Stimulated activated CD8-positive, alpha-beta memory T cell treated with anti-CD3 and anti-CD28 coated beads, Interleukin-15, amount 100 ng/mL, for 24 hours (primary cell): Measurements from ENCODE around the gene AQP1.

Experiments
- DNase-seq: peaks from one replicate; pipeline ENCODE4 v3.0.0-alpha.2; 2020; ENCODE audit warnings: low read depth

The AQP1 gene

DNA sequence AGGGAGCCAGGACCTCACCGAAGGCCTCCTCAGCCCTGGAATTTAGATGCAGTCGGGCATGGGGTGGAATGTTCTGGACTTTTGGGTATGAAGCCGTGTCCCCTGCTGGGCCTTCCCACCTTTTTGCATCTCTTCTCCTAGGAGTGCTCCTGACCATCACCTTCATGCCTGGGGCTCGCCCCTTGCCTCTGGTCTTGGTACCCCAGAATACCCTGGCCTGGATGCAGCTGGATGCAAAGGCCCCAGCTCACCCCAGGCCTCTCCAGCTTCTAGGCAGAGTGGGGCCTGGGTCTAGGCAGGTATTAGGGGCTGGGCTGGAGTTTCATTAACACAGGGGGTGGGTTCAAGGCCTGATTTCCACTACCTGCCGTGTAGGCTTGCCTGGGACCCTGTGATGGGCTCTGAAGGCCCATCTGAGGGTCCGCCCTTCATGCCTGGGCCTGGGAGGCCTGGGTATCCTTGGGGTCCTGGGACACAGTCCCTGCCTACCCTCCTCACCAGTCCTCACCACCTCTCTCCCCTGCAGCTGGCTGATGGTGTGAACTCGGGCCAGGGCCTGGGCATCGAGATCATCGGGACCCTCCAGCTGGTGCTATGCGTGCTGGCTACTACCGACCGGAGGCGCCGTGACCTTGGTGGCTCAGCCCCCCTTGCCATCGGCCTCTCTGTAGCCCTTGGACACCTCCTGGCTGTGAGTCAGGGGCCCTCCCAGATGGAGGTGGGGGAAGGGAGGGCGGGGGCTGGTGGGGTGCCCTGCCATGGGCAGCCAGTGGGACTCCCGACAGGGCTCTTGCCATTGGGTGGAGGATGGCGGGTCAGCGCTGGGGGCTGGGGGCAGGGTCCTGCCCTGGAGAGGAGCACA lies 10.1 kb downstream of the AQP1 start:
- no peak for DNase-seq

GRCh38 chr7:30922596-30922995 lies 10.9 kb downstream of the AQP1 start:
- no peak for DNase-seq

- no peak for DNase-seq
These were observed 11.5 kb downstream of the AQP1 start for GRCh38 chr7:30923009-30923773.

DNA sequence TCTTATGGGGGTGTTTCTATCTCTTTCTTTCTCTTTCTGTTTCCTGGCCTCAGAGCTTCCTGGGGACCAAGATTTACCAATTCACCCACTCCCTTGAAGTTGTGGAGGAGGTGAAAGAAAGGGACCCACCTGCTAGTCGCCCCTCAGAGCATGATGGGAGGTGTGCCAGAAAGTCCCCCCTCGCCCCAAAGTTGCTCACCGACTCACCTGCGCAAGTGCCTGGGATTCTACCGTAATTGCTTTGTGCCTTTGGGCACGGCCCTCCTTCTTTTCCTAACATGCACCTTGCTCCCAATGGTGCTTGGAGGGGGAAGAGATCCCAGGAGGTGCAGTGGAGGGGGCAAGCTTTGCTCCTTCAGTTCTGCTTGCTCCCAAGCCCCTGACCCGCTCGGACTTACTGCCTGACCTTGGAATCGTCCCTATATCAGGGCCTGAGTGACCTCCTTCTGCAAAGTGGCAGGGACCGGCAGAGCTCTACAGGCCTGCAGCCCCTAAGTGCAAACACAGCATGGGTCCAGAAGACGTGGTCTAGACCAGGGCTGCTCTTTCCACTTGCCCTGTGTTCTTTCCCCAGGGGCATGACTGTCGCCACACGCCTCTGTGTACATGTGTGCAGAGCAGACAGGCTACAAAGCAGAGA lies 12.2 kb downstream of the AQP1 start:
- no peak for DNase-seq

- no peak for DNase-seq
These were observed 13.0 kb downstream of the AQP1 start for GRCh38 chr7:30924624-30925023.

GRCh38 chr7:30925117-30925516 lies 13.5 kb downstream of the AQP1 start:
- DNase-seq: no peak

DNA sequence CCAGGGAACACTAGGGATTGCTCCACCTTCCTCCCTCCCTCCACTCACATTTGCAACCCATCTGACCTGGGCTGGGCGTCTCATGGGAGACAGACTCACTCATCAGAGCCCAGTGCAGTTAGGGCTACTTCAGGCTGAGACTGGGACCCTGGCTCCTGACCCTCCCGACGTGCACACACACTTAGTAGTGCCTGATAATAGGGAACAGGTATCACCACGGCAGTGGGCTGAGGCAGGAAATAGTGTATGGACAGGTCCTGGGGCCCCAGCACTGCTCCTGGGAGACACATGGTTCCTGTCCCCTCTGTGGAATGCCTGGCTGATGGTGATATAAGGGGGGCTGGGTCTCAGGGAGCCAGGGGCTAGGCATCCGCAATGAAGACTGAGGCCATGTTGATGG lies 14.3 kb downstream of the AQP1 start:
- DNase-seq: no peak

DNA sequence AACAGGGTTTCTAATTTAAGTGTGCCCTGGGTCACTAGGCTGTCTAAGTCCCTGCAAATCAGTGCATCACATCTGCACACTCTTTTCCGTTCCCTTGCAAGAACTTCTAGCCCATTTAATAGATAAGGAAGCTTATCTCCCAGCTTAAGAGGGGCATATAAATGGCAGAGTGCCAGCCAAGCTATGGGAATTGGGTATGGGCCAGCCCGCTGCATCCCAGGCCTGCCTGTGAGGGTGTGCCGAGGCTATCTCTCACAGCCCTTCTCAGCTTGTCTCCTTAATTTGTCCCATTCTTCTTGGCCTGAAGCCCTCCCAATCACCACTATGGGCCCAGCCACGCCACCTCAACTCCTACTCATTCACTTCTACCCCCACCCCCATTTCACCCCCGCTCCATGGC lies 14.7 kb downstream of the AQP1 start:
- DNase-seq: no peak

GRCh38 chr7:30927040-30927439 lies 15.4 kb downstream of the AQP1 start:
- DNase-seq: no peak

DNA sequence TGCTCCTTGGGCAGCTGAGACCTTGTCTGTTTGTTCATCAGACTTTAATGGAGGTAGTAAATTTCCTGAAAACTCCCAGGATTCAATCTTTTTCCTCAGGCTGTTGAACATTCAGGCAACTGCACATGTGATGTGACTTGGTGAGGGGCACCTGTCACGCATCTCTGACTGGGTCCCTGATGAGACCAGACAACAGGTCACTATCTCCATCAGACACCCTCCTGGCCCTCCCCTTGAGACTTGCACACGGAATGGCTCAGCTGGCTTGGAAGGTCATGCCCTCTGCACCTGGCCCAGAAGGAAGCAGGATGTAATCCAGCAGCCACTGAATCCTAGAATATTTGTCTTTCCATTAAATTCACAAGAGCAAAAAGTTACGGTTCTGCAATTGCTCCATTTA lies 15.9 kb downstream of the AQP1 start:
- no peak for DNase-seq

GRCh38 chr7:30928254-30928872 lies 16.7 kb downstream of the AQP1 start:
- no peak for DNase-seq

GRCh38 chr7:30929686-30930085 lies 18.0 kb downstream of the AQP1 start:
- DNase-seq: no peak

- DNase-seq: no peak
These were observed 19.0 kb downstream of the AQP1 start for GRCh38 chr7:30930621-30931020.

GRCh38 chr7:30931161-30931928 lies 19.7 kb downstream of the AQP1 start:
- no peak for DNase-seq

GRCh38 chr7:30931929-30932540 lies 20.4 kb downstream of the AQP1 start:
- no peak for DNase-seq

DNA sequence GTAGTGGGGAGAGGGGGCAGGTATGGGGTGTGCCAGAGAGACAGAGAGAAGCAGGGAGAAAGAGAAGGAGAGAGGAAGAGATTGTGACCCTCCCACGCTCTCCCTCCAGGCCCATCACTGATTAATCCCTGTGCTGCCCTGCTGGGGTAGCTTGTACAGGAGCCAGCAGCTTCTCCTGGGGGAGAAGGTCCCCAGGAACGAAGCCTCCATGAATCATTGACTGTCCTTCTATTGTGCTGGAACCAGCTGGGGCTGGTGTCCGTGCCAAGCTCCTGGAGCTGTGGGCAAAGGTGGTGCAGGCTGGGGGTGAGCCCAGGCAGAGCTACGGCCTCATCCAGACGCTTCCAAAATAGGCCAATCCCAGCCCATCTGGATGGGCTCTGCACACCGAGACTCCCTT lies 20.9 kb downstream of the AQP1 start:
- DNase-seq: no peak

DNA sequence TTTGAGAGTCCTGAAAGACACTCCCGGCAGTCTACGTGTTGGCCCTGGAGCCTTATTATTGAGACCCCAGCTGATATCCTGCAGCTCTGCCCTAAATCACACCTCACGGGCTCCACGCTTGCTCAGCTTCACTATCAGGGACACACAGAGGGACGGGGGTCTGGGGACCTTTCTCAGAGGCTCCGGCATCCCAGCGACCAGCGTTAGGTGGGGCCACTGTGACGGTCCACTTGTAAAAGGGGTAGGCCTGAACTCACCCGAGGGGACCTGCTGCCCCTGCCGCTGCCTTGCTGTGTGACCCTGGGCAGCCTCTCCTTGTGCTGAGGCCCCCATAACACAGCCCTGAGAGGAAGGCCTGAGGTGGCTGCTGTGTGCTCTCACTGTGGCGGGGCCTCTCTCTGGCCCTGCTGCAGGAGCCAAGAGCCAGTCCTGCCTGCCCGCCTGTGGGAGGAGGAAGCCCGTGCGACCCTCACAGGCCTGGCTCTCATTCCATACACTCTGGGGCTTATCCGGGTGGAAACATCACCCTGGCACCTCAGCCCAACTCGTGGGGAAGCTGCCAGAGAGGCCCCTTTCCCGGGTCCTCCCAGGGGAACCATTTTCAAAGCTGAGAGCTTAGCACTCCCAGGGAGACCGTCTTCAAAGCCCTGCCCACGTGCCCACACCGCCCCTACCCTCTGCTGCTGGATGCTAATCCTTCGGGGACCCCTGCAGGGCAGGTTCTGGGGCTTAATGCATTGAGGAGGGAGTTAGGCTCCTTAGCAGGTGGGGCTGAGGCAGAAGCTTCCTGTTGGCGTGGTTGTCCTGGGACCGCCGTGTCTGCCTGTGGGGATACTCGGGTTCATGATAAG lies 21.7 kb downstream of the AQP1 start:
- DNase-seq: no peak

DNA sequence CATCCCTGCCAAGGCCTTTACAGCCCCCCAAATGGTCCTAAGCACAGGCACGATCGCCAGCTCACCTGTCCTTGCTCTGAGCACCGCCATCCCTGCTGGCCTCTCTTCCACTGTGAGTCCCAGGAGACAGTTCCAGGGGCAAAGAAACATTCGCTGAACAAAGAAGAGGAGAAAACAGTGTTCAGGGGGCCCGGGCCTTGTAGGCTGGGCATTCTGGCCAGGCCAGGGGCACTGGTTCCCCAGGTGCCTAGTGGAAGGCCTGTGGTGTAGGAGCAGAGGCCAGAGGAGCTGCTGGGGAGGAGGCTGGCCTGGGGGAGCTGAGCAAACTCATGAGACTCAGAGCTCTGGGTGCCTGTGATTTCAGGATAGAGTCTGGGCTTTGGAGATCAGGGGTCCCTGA lies 22.6 kb downstream of the AQP1 start:
- DNase-seq: no peak

DNA sequence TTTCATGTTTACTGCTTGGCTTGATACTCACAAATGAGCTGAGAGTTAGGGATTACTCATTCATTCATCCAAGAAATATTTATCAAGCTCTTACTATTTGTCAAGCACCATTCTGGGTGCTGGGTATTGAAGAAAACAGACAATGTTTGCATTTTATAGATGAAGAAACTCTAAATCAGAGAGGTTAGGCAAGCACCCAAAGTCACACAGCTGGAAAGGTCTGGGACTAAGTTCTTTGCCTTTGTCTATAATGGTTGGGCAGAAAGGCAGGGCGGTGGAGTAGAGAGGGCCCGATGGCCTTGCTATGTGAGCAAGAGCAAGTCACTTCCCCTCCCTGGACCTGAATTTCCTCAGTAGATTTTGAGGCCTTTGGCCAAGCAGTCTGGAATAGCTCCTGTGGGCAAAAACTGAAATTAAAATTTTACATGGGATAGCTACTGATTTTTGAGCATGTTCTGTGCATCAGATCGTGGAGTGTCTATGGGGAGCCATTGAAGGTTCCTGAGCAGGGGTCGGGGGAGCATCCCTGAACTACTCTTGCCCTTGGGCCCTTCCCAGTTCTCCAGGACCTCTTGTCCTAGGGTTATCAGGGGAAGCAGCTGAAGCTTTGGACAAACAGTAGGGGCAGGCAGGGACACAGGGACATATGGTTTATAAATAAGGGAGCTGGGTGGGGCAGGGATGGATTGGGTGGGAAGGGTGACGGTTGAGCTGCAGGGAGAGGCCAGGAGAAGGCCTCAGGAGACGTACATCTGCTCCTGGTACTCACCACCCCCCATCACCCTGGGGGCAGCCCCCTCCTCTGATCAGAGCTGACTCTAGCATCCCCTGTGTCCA lies 23.3 kb downstream of the AQP1 start:
- DNase-seq: no peak

GRCh38 chr7:30935569-30935877 lies 23.9 kb downstream of the AQP1 start:
- DNase-seq: no peak
